Activated naive CD4-positive, alpha-beta T cell (primary cell): ENCODE results near the gene RANBP10.

Experiments
- DNase-seq, 4 experiments: peaks; one replicate each; lab custom pipeline; 2025; lab: John Stamatoyannopoulos, UW

Gene RANBP10

GRCh38 chr16:67675999-67676398 lies 130.4 kb downstream of the RANBP10 start:
- DNase-seq = no peak

DNA sequence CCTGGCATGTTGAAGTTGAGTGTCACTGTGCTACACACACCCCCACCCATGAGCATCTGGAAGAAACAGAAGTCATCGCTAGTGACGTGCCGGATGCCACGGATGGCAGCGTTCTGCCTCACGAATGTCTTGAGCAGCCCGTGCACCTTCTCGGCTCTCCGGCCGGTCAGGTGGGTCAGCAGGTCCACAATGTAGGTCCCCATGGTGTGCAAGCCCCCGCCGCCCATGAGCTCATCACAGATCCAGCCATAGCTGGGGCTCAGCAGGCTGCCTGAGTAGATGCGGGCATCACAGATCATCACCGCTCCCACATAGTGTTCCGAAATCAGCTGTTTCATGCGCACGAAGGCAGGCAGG lies 130.8 kb downstream of the RANBP10 start:
- no peak for DNase-seq

- DNase-seq = no peak
Observed at GRCh38 chr16:67674851-67675578, 131.3 kb downstream of the RANBP10 start.

DNA sequence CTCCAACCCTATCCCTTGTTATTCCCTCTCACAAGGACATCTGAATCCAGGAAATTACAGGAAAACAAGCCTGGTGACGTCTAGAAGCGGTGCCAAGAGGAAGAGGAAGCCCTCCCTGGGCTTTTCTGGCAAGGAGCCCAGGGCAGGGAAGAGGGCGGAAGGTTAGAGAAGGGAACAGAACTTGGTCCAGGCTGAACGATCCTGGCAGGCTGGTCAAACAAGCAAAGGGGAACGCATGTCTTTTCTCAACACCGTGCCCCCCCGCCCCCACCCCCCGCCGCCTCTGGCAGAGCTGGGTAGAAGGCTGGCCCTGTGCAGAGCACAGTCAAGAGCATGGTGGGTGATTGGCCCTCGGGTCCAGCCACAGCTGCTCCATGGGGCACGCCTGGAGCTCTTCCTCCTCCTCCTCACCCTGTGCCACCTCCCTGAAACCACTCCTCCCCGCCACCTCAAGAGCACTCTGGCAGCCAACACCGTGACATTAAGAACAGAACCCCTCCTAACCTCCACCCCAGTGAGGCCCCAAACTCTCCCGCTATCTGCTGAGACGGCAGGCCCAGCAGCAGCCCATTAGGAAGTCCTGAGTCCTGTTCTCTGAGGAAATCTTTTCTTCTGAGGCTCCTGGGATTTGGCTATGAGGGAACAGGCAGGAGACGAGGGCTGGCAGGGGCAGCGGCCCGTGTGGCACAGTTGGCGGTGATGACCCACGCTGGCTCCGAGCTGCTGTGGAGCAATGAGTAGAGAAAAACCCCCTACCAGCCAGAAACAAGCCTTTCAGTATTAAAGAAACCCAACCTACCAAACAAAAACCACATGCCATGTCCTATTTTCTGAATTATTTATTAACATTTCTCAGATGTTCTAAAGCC lies 132.4 kb downstream of the RANBP10 start:
- no peak for DNase-seq
